Right renal cortex interstitium (tissue), 3 donors: ENCODE data around the gene SSX2IP. TPM values are rescaled to one million over a fixed set of nuclear protein-coding genes. Genes with fewer than 3 reads are reported as not detected.
"Not testable (repeated sequence)": the region's sequence is repeated elsewhere in the genome, so short reads cannot be mapped to it uniquely, and the experiment has no call there.

Experiments used
- DNase-seq, 3 donors: peaks; one replicate each; pipeline ENCODE4 v3.0.0-alpha.2; 2013; ENCODE audit warnings: low read depth in 3 of 3, low spot score in 2 of 3
- polyA plus RNA-seq, 3 donors: library from polyadenylated mRNA; unstranded; fragments of 120-200 nt; gene quantifications; one replicate each; pipeline ENCODE4 v1.2.1, GENCODE V29; 2013; ENCODE audit not compliant: insufficient read length in 3 of 3

SSX2IP gene
- polyA plus RNA-seq, 3 donors = 39.4 to 41.2 (median 40.4) TPM

GRCh38 chr1:84682047-84682446, 8.2 kb downstream of the SSX2IP start:
- DNase-seq = no peak

GRCh38 chr1:84677415-84678099, 12.7 kb downstream of the SSX2IP start:
- no peak for DNase-seq

- no peak for DNase-seq
Measured at GRCh38 chr1:84675631-84676030, 14.6 kb downstream of the SSX2IP start.

GRCh38 chr1:84675106-84675505, 15.2 kb downstream of the SSX2IP start:
- DNase-seq = no peak

- no peak for DNase-seq
Measured at GRCh38 chr1:84674705-84675104, 15.6 kb downstream of the SSX2IP start.

- DNase-seq = no peak
Measured at GRCh38 chr1:84674021-84674420, 16.2 kb downstream of the SSX2IP start.

- DNase-seq = no peak
Measured at GRCh38 chr1:84672080-84672854, 18.0 kb downstream of the SSX2IP start.

- DNase-seq = no peak
Measured at GRCh38 chr1:84669831-84670230, 20.4 kb downstream of the SSX2IP start.

- DNase-seq = no peak
Measured at GRCh38 chr1:84668185-84668584, 22.1 kb downstream of the SSX2IP start.

- no peak for DNase-seq
Measured at GRCh38 chr1:84665703-84666317, 24.5 kb downstream of the SSX2IP start.

GRCh38 chr1:84653130-84653677, 37.1 kb downstream of the SSX2IP start:
- no peak for DNase-seq

- no peak for DNase-seq
Measured at GRCh38 chr1:84644472-84644871, 45.8 kb downstream of the SSX2IP start.

GRCh38 chr1:84643183-84643582, 47.1 kb downstream of the SSX2IP start:
- DNase-seq = no peak

GRCh38 chr1:84642774-84643173, 47.5 kb downstream of the SSX2IP start:
- DNase-seq = no peak

- not testable (repeated sequence) for DNase-seq
Measured at GRCh38 chr1:84639731-84640130, 50.5 kb downstream of the SSX2IP start.

- no peak for DNase-seq
Measured at GRCh38 chr1:84635429-84635828, 54.8 kb downstream of the SSX2IP start.

GRCh38 chr1:84634536-84635205, 55.6 kb downstream of the SSX2IP start:
- peak in 1 of 3 donors; percentile 33 for DNase-seq

GRCh38 chr1:84632673-84633434, 57.4 kb downstream of the SSX2IP start:
- no peak for DNase-seq

- no peak for DNase-seq
Measured at GRCh38 chr1:84632137-84632536, 58.1 kb downstream of the SSX2IP start.

- DNase-seq = no peak
Measured at GRCh38 chr1:84624876-84625275, 65.4 kb downstream of the SSX2IP start.
